Ovary (tissue), 9 donors: ENCODE data around the gene ZNF277. TPM values are rescaled to one million over a fixed set of nuclear protein-coding genes. Genes with fewer than 3 reads are reported as not detected.
A peak's percentile ranks its signal among the peaks of the same experiment; 100 is the strongest.

Source experiments
- DNase-seq, 5 donors: peaks; one replicate each; pipeline ENCODE4 v3.0.0-alpha.2; 2019 to 2020
- H3K27ac ChIP-seq, 2 donors: fragments of 200-600 bp; one replicate each; pipeline versions ENCODE4 v1.5.1 to v1.8.0; 2019 to 2022
- H3K27me3 ChIP-seq: fragments of 200-600 bp; one replicate; pipeline ENCODE4 v1.8.0; 2022
- H3K36me3 ChIP-seq: fragments of 200-600 bp; sonication (generic); one replicate; pipeline ENCODE4 v1.5.1; 2019
- H3K4me1 ChIP-seq: one replicate; pipeline ENCODE4 v1.8.1; 2013; ENCODE audit warnings: mild to moderate bottlenecking, moderate library complexity; ENCODE audit not compliant: insufficient read depth
- H3K4me3 ChIP-seq: fragments of 200-600 bp; sonication (generic); one replicate; pipeline ENCODE4 v1.5.1; 2017
- H3K9me3 ChIP-seq, 2 donors: fragments of 200-600 bp in 1 of 2; sonication (generic) in 1 of 2; one replicate each; pipeline versions ENCODE4 v1.5.1 to v1.8.1; 2013 to 2019; ENCODE audit warnings: mild to moderate bottlenecking in 1 of 2, moderate library complexity in 1 of 2
- CTCF ChIP-seq, 3 donors: fragments of 450-650 bp in 2 of 3; fragments of 200-600 bp in 1 of 3; IDR thresholded peaks; one replicate each; pipeline versions ENCODE4 v1.5.1 to v1.8.0; 2016 to 2022; ENCODE audit warnings: antibody characterized with exemption in 3 of 3, mild to moderate bottlenecking in 1 of 3
- EP300 ChIP-seq: sonication (generic); formaldehyde crosslinking; IDR thresholded peaks from one replicate; pipeline ENCODE4 v1.6.1; 2017; ENCODE audit warnings: antibody characterized with exemption
- POLR2A ChIP-seq: fragments of 450-650 bp; IDR thresholded peaks from one replicate; pipeline ENCODE4 v1.6.1; 2017; ENCODE audit warnings: antibody characterized with exemption, mild to moderate bottlenecking, moderate library complexity
- WGBS, 3 donors: extraction: QIAGEN DNeasy Blood & Tissue Kit in 1 of 3; methylation state at CpG; one replicate each; pipeline versions ENCODE4 v1.1.5 to v1.1.7; 2013 to 2017; 5-methylcytosine and 5-hydroxymethylcytosine counted together
- intact Hi-C, 4 donors: fragments of 100-400 bp; cut with DNase I; formaldehyde crosslinking; loops; one replicate each; pipeline versions ENCODE4 v1.11.0 to v1.15.1; 2022 to 2023
- polyA plus RNA-seq, 2 donors: library from polyadenylated mRNA; stranded (reverse); fragments of 200-250 nt in 1 of 2; fragments of 350-450 nt in 1 of 2; fragmentation: Illumina TruSeq in 1 of 2; extraction: RNeasy Lipid Tissue Mini Kit (QIAGEN cat#74804) in 1 of 2; gene quantifications; one replicate each; pipeline ENCODE4 v1.2.3, GENCODE V29; 2013 to 2014
- total RNA-seq, 7 donors: library from RNA; depleted of rRNA in 2 of 7; stranded (reverse); fragments of >200 nt in 2 of 7; fragmentation: NEBNext Ultra II Directional in 3 of 7; extraction: Animal tissue kit (Norgen Biotek cat#: 25700) in 3 of 7; gene quantifications; one replicate each; pipeline versions ENCODE4 v1.1.0 to v1.2.4, GENCODE V29; 2016 to 2023
- donor health status: DM: no; HTN: no; CAD: no; lungs with moderate emphysema.
- donor health status: DM: no; HTN: no; CAD: no.
- donor health status: Bipolar disorder and iron deficiency.
- donor health status: DM: yes; HTN: yes; CAD: no.
- donor health status: DM: no; HTN: no; CAD: no.
- donor health status: DM: yes; HTN: yes; CAD: no.

The ZNF277 gene
- total and polyA plus RNA-seq, 9 donors, result 16.4 to 27.3 (median 21.2) TPM

- DNase-seq, result no peak
- no peaks in the 10 kb centered on the region for H3K4me1 ChIP-seq
Observed at GRCh38 chr7:112283382-112283910, 77.0 kb downstream of the ZNF277 start.

DNA sequence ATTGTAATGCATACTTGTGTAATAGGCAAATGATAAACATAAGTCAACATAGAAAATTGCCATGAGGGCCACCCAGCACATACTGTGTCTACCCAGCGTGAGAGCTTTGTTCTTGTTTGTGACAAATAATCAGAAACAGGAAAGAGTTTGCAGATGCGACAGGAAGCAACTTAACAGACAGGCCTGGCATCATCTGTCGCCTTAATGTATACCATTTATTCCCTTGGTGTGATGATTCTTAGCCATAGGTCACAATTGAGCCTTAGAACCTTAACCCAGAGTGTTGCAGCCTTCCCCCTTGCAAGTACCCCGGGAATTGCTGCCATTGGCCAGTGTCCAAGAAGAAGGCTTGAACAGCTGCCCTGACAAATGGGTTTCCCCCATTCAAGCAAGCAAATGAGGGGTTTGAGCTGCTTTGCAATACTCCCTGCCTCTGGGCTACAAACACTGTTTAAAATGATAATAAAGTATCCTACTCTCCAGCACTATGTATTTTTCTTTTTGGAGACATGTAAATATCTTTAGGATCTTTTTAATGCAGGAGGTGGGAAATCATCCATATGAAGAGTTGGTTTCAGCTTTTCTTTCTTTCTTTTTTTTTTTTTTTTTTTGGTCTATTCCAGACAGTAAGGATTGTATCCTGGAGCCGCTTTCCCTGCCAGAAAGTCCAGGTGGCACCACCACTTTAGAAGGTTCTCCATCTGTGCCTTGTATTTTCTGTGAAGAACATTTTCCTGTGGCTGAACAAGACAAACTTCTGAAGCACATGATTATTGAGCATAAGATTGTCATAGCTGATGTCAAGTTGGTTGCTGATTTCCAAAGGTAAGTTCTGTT, 80.0 kb downstream of the ZNF277 start:
- intact Hi-C loops, result no loop called here
- WGBS, 3 donors, result 69 to 76% (median 76%) methylated on average over 5 of the region's 5 CpGs
- DNase-seq, result peak in 1 of 5 donors; percentile 26
- H3K4me3 ChIP-seq, result no peak overlapping the region
- H3K36me3 ChIP-seq, result no peaks in the 10 kb centered on the region
- no peaks in the 10 kb centered on the region for H3K27me3 ChIP-seq
- no peaks in the 10 kb centered on the region for H3K9me3 ChIP-seq
- TF ChIP-seq CTCF (IDR thresholded peaks at IDR 0.05) (no peak), EP300 (no peak), POLR2A (no peak)
- H3K27ac ChIP-seq, result no peak overlapping the region
- peaks cover 1% of the 10 kb centered on the region for H3K4me1 ChIP-seq

More at GRCh38 chr7:112283382-112283910, 77.0 kb downstream of the ZNF277 start:
- TF ChIP-seq POLR2A (no peak), EP300 (no peak), CTCF (IDR thresholded peaks at IDR 0.05) (no peak)
- Histone ChIP-seq H3K4me3 (no peak overlapping the region), H3K27me3 (no peaks in the 10 kb centered on the region), H3K36me3 (no peaks in the 10 kb centered on the region), H3K27ac (no peak overlapping the region), H3K9me3 (no peaks in the 10 kb centered on the region)
- intact Hi-C loops, result no loop called here
- WGBS, 3 donors, result 95 to 98% (median 97%) methylated on average over 4 of the region's 4 CpGs

DNA sequence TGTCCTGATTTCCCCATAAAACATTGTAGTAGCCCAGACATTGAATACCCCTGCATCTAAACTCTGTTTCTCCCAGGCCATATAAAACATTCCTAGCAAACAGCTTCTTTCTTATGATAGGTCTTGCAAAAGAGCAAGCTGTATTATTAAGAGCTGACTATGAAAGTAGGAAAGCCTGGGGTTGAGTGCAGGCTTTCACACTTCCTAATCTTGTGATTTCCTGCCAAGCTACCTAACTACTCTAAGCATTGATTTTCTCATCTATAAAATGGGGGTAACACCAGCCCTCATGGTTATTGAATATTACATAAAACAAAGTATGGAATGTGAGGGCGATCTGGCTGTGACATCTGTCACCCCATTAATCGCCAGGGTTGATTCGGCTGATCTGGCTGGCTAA, 81.8 kb downstream of the ZNF277 start:
- TF ChIP-seq POLR2A, result no peak
- no peak for TF ChIP-seq CTCF (IDR thresholded peaks at IDR 0.05)
- no peak for TF ChIP-seq EP300
- intact Hi-C loops, result no loop called here
- H3K27me3 ChIP-seq, result no peaks in the 10 kb centered on the region
- no peaks in the 10 kb centered on the region for H3K36me3 ChIP-seq
- peaks cover 1% of the 10 kb centered on the region for H3K4me1 ChIP-seq
- 91 to 98% (median 96%) methylated on average over 3 of the region's 3 CpGs for WGBS, 3 donors
- no peaks in the 10 kb centered on the region for H3K9me3 ChIP-seq
- DNase-seq, result no peak
- no peak overlapping the region for H3K27ac ChIP-seq
- no peak overlapping the region for H3K4me3 ChIP-seq

DNA sequence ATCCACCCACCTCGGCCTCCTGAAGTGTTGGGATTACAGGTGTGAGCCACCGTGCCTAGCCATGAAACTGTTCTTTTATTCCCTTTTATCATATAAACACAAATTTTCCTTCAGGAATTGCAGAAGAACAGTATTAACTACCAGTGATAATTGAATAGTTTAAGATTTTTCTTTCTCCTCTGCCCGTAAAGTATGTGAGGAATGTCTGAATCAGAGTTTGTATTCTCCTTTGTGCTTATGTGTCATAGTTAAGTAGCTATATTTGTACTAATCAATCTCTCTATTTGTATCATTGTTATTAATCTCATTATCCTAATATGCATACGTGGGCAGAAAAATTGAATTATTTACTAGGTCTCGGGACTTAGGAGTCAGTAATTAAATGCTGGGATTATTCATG, 83.6 kb downstream of the ZNF277 start:
- Histone ChIP-seq H3K27ac (no peak overlapping the region), H3K27me3 (no peaks in the 10 kb centered on the region), H3K36me3 (no peaks in the 10 kb centered on the region), H3K9me3 (no peaks in the 10 kb centered on the region), H3K4me3 (no peak overlapping the region), H3K4me1 (peaks cover 1% of the 10 kb centered on the region)
- intact Hi-C loops, result no loop called here
- DNase-seq, result no peak
- WGBS, 3 donors, result 21 to 38% (median 24%) methylated on average over 5 of the region's 5 CpGs
- no peak for TF ChIP-seq EP300

GRCh38 chr7:112292162-112292561, 85.7 kb downstream of the ZNF277 start:
- 96 to 97% (median 97%) methylated on average over 1 of the region's 1 CpG for WGBS, 3 donors

More at GRCh38 chr7:112292162-112292561, 85.7 kb downstream of the ZNF277 start:
- Histone ChIP-seq H3K9me3 (no peaks in the 10 kb centered on the region), H3K36me3 (no peaks in the 10 kb centered on the region), H3K27ac (no peak overlapping the region), H3K4me3 (no peak overlapping the region), H3K4me1 (peaks cover 1% of the 10 kb centered on the region), H3K27me3 (no peaks in the 10 kb centered on the region)
- TF ChIP-seq CTCF (IDR thresholded peaks at IDR 0.05), result no peak
- no peak for TF ChIP-seq EP300
- no peak for TF ChIP-seq POLR2A
- no peak for DNase-seq
- intact Hi-C loops, result no loop called here
